Measurements from ENCODE around the gene TTC13. TPM values are rescaled to one million over a fixed set of nuclear protein-coding genes. Genes with fewer than 3 reads are reported as not detected.

The TTC13 gene
- total RNA-seq, 1 experiment from 2014 or later = 20.2 TPM

DNA sequence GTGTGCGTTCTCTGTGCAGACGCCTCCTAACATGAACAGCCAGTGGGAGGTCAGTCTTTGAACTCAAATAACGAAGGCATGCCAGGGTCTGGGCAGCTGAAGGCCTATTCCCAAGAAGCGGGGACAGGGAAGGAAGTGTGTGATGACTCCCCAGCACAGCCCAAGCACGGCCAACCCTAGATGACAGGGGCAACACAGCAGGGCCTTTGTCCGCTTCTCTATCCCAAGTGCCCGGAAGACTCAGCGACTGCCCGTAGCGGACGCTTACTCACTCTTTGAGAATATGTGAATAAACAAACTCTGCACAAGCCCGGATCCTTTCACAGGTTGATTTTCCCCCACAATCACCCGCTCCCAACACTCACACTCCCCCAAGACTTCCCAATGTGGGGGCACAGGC, 121.6 kb downstream of the TTC13 start:
- ATAC-seq = no peak
- intact Hi-C loops (cut with micrococcal nuclease) = no loop called here
- no peak for DNase-seq
- ChIA-PET CTCF (no interaction called here), POLR2A (ENCODE audit: unreplicated experiment) (no interaction called here)
- no peak for TF ChIP-seq EZH2 (IDR thresholded peaks at IDR 0.05; ENCODE audit: low read length, unreplicated experiment)
- no peak for TF ChIP-seq EZH2phosphoT487 (IDR thresholded peaks at IDR 0.05; ENCODE audit: borderline replicate concordance, low read length)
- TF ChIP-seq, protein P1, sequence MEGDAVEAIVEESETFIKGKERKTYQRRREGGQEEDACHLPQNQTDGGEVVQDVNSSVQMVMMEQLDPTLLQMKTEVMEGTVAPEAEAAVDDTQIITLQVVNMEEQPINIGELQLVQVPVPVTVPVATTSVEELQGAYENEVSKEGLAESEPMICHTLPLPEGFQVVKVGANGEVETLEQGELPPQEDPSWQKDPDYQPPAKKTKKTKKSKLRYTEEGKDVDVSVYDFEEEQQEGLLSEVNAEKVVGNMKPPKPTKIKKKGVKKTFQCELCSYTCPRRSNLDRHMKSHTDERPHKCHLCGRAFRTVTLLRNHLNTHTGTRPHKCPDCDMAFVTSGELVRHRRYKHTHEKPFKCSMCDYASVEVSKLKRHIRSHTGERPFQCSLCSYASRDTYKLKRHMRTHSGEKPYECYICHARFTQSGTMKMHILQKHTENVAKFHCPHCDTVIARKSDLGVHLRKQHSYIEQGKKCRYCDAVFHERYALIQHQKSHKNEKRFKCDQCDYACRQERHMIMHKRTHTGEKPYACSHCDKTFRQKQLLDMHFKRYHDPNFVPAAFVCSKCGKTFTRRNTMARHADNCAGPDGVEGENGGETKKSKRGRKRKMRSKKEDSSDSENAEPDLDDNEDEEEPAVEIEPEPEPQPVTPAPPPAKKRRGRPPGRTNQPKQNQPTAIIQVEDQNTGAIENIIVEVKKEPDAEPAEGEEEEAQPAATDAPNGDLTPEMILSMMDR (conservative IDR thresholded peaks at IDR 0.05; ENCODE audit: low read depth, low read length) = no peak
- H3F3A ChIP-seq (ENCODE audit: low read length, unreplicated experiment) = no peaks in the 10 kb centered on the region
- no TSS peak for BruUV-seq (replicated peaks)
- no peak overlapping the region for H3K4me3 ChIP-seq (ENCODE audit: low read length)
- H3K9ac ChIP-seq (ENCODE audit: low read length) = no peak overlapping the region
- H3K36me3 ChIP-seq (ENCODE audit: low read depth, low read length) = peaks cover 30% of the 10 kb centered on the region
- H3K27me3 ChIP-seq (ENCODE audit: low read length) = no peaks in the 10 kb centered on the region
- H3K27ac ChIP-seq (ENCODE audit: low read length) = no peak overlapping the region
- H3K4me2 ChIP-seq (ENCODE audit: low read length) = no peak overlapping the region
- H4K20me1 ChIP-seq (ENCODE audit: low read length) = no peaks in the 10 kb centered on the region
- no peaks in the 10 kb centered on the region for H3K4me1 ChIP-seq (ENCODE audit: insufficient read depth, low read length)
- H2AFZ ChIP-seq (ENCODE audit: low read length) = no peak overlapping the region
- 0 out of 2 replicates have a peak, but pooled peaks cover 3% of the 10 kb centered on the region for H3K9me3 ChIP-seq (ENCODE audit: low read length)
- peaks cover 43% of the 10 kb centered on the region for H3K79me2 ChIP-seq (ENCODE audit: low read length)
- no peaks in the 10 kb centered on the region for H3K9me2 ChIP-seq (replicated peaks; ENCODE audit: low read length)

Other genes with a start within 250 kb of the TTC13 start
- gene CAPN9, start 231.5 kb downstream of the TTC13 start, total RNA-seq (2014; rRNA removed) = not detected in 2 replicates
- gene C1orf198, start 110.3 kb downstream of the TTC13 start, total RNA-seq (2014; rRNA removed) = 24.5 and 24.8 TPM in 2 replicates
- gene ARV1, start 233 bp upstream of the TTC13 start, total RNA-seq (2014; rRNA removed) = 29.4 and 30.6 TPM in 2 replicates
- 7.5 and 12.4 TPM in 2 replicates for gene FAM89A, start 61.4 kb upstream of the TTC13 start, total RNA-seq (2014; rRNA removed)
- gene TRIM67, start 183.2 kb upstream of the TTC13 start, total RNA-seq (2014; rRNA removed) = not detected in 2 replicates